ENCODE measurements around the gene USP25.
A peak's percentile ranks its signal among the peaks of the same experiment; 100 is the strongest.

Gene USP25

GRCh38 chr21:15742052-15742670 is 12.4 kb downstream of the USP25 start:
- FAIRE-seq (no peak), DNase-seq (ENCODE audit: insufficient read length, low spot score) (no peak)
- TF ChIP-seq, protein P1, sequence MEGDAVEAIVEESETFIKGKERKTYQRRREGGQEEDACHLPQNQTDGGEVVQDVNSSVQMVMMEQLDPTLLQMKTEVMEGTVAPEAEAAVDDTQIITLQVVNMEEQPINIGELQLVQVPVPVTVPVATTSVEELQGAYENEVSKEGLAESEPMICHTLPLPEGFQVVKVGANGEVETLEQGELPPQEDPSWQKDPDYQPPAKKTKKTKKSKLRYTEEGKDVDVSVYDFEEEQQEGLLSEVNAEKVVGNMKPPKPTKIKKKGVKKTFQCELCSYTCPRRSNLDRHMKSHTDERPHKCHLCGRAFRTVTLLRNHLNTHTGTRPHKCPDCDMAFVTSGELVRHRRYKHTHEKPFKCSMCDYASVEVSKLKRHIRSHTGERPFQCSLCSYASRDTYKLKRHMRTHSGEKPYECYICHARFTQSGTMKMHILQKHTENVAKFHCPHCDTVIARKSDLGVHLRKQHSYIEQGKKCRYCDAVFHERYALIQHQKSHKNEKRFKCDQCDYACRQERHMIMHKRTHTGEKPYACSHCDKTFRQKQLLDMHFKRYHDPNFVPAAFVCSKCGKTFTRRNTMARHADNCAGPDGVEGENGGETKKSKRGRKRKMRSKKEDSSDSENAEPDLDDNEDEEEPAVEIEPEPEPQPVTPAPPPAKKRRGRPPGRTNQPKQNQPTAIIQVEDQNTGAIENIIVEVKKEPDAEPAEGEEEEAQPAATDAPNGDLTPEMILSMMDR (IDR thresholded peaks at IDR 0.05; ENCODE audit: insufficient read depth, missing control alignments), result no peak

DNA sequence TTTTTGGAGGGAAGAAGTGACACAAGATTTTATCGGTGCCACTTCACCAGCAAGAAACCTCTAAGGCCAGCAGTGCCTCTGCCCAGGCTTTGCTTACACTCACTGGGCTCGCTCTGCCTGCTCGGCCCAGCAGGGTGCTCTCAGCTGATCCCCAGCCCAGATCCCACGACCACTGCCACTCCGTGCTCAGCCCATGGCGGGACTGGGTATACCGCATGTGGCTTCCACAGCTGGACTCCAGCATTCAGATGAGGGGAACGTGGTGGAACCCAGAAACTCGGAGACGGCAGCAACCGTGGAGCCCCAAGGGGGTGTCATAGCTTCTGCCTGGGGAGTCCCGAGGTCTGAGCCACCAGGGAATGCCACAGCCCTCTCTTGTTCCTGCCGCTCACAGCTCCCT is 12.9 kb downstream of the USP25 start:
- TF ChIP-seq, protein P1 (IDR thresholded peaks at IDR 0.05; ENCODE audit: insufficient read depth, missing control alignments), result no peak
- FAIRE-seq (no peak), DNase-seq (ENCODE audit: insufficient read length, low spot score) (no peak)

DNA sequence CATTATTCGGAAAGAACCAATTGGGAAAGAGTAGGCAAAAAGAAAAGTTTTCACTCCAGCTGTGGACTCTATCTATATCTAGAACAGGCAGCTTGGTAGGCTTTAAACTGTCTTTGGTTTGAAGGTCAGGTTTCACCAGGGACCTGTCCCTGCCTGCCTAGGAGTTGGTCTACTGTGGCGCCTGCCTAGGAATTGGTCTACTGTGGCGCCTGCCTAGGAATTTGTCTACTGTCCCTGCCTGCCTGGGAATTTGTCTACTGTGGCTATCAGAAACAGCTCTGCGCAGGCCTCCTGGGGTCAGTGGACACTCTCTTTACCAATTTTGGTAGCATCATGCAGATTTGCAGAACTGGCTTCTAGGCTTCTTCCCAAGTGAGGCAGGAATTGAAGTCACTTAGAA is 13.8 kb downstream of the USP25 start:
- FAIRE-seq (no peak), DNase-seq (ENCODE audit: insufficient read length, low spot score) (no peak)
- TF ChIP-seq, protein P1 (IDR thresholded peaks at IDR 0.05; ENCODE audit: insufficient read depth, missing control alignments), result no peak

GRCh38 chr21:15744926-15745325 is 15.1 kb downstream of the USP25 start:
- FAIRE-seq (no peak), DNase-seq (ENCODE audit: insufficient read length, low spot score) (no peak)
- TF ChIP-seq, protein P1 (IDR thresholded peaks at IDR 0.05; ENCODE audit: insufficient read depth, missing control alignments), result no peak

DNA sequence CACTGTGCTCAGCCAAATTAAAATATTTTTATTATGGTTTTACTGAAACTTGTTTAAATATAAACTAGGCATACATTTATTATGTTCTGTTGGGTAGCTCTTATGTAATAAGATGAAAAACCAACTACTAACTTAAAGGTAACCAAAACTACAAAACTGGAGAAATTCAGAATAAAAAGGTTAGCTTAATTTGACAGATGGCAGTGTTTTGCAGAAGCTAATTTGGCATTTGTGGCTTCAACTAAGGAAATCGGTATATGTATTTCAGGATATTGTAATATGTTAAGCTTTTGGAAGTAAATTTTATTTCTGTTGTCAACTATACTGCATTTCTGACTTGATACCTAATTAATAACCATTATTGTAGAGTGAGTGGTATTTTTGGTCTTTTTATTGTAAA is 18.8 kb downstream of the USP25 start:
- TF ChIP-seq, protein P1 (IDR thresholded peaks at IDR 0.05; ENCODE audit: insufficient read depth, missing control alignments), result no peak
- FAIRE-seq, result no peak
- no peak for DNase-seq (ENCODE audit: insufficient read length, low spot score)

DNA sequence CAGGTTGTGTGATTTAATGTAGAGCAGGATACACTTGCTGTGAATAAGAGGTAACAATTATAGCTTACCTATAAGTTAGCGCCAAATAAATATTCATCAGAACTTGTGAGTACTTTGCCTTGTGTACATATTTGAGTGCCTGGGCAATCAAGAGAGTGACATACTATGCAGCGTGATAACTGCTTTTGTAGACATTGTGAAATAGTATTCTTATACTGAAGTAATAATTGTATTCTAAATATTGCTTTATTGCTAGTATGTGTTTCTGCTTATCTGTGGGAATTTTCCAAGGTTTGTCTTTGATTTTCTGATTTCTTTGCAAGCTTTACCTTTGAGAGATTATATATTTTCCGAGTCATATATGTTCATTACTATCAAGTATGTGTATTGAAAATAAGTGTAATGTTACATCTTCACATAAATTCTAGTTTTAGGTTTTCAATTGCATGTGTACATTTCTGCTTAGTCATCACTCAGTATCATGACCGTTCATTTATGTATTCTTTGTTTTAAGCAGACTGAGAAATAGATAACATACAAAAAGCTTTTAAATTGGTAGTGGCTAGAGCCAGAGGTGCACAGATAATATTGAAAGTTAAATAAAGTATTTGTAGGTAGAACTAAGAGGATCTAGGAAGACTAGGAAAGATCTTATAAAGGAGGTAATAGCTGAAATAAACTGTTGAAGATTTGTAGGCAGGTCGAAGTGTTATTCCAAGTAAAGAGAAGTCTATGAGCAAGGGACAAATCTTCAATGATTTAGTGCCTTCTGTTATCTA is 19.5 kb downstream of the USP25 start:
- FAIRE-seq (peak; percentile 38), DNase-seq (ENCODE audit: insufficient read length, low spot score) (no peak)
- TF ChIP-seq, protein P1 (IDR thresholded peaks at IDR 0.05; ENCODE audit: insufficient read depth, missing control alignments), result no peak

- DNase-seq (ENCODE audit: insufficient read length, low spot score) (no peak), FAIRE-seq (no peak)
- TF ChIP-seq, protein P1 (IDR thresholded peaks at IDR 0.05; ENCODE audit: insufficient read depth, missing control alignments), result no peak
Measured at GRCh38 chr21:15749861-15750159, 20.0 kb downstream of the USP25 start.
